GM21528 (cell line): Measurements from ENCODE around the gene MRNIP.

Source experiments
- ATAC-seq: cut with Tn5 transposase; IDR thresholded peaks from one replicate; pipeline ENCODE4 v1.9.1; 2021; ENCODE audit warnings: mild to moderate bottlenecking, moderate library complexity; ENCODE audit not compliant: unreplicated experiment, low FRiP score

MRNIP gene

GRCh38 chr5:179805529-179806249, 52.9 kb downstream of the MRNIP start:
- ATAC-seq: peak; percentile 29

GRCh38 chr5:179805070-179805528, 53.5 kb downstream of the MRNIP start:
- no peak for ATAC-seq

DNA sequence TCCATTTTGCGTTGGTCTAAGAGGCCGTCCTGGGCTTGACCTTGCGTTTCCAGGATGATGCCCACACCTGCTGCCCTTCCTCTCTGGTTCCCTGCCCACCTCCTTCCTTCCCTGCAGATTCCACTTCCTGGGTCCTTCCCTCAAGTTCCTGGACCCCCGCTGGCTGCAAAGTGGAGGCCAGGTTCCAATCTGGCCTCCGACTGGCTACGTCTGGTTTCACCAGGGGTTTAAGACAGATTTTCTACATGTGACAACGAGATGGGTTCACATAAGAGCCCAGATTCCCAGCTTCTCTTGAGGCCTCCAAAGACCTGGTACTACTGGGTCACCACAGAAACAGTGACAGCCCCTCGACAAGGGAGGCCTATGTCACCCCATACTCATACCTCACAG, 54.1 kb downstream of the MRNIP start:
- no peak for ATAC-seq

- ATAC-seq: no peak
Observed at GRCh38 chr5:179803651-179804554, 54.7 kb downstream of the MRNIP start.

GRCh38 chr5:179802950-179803562, 55.6 kb downstream of the MRNIP start:
- no peak for ATAC-seq

- ATAC-seq: no peak
Observed at GRCh38 chr5:179802207-179802883, 56.3 kb downstream of the MRNIP start.

DNA sequence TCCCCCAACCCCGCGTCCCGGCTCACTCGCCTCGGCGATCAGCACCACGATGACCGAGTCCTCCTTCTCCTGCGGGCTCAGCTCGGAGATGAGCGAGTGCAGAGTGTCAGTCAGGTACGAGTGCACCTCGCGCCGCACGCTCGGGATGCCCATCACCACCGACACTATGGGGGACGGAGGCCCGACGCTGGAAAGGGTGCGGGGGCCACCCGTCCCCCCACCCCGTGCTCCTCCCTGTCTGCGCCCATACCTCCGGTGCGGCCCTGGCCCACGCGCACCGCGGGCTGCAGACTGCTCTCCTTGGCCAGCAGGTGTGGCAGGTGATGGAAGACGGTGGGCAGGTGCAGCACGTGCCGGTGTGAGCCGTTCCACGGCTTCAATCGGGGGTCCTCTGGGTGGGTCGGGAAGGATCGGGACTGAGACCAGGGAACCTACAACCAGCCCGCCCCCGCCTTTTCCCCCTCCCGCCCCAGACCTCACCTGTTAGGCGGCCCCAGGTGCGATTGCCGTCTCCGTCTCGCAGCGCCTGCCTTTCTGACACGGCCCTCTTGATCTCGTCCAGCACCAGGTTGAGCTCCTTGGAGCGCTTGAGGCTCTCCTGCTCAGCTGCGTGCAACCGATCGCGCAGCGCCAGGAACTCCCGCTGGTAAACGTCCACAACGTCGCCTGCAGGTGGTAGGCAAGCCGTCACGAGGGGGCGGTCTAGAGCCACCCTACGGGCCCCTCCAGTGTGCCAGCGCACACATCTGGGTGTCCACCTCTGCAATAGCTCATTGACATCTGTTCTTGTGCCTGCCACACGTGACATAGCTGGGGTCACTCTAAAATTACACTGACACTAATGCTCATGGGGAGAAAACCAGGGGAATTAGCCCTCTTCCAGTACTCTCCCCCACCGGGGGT, 57.1 kb downstream of the MRNIP start:
- peak; percentile 30 for ATAC-seq

DNA sequence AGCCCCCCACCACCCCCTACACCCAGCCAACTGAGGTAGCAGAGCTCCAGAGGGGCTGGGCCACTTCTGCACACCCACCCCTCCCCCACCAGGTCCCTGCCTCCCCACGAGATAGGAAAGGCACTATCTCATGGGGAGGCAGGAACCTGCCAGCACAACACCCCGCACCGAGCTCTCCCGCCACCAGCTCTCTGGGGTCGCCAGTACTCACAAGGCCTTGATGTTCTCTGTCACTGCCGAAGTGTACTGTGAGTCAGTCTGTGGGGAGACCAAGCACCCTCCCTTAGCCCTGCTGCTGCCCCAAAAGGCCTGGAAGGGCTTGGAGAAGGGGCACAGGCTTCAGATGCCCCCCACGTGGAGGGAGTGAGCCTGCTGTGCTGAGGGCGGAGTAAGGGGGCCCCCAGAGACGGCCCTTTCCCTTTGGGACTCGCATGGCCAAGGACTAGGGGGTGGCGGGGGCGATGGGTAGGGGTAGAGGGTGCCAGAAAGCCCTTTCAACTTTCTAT, 57.9 kb downstream of the MRNIP start:
- no peak for ATAC-seq

GRCh38 chr5:179800071-179800695, 58.4 kb downstream of the MRNIP start:
- no peak for ATAC-seq

- ATAC-seq: no peak
Observed at GRCh38 chr5:179799644-179799973, 59.0 kb downstream of the MRNIP start.

DNA sequence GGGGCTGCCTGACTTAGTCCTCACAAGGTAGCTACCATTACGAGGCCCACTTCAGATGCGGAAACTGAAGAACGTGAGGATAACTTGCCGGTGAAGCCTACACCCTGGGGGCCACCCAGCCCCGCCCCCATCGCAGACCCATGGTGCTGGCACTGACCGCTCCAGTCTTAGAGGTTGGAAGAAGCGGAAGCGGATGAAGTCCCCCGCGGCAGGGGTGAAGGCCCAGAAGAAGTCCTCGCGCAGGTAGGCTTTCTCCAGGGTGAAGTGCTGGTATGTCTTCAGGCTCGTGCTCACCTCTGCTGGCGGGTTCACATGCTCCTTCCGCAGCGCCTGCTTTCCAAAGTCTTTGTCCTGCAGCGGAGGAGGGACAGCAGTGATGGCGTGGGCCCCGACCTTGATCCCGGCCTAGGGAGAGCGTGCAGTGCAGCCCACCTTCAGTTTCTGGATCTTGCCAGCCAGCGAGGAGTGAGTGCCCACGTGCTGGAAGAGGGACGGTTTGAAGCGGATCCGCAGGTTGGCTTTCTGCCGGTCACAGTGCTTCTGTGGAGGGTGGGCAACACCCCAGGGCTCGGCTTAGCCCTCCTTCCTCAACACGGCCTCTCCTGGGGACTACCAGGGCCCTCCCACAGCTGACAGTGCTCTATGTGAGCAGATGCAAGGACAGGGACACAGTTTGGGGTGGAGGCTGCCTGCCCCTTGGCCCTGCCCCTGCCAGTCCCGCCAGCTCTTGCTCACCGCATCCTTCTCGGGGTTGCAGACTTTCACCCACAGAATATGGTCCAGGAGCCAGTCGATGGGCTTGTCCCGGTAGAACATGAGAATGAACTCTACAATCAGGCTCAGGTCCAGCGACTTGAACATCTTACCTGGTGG, 59.6 kb downstream of the MRNIP start:
- no peak for ATAC-seq

- ATAC-seq: no peak
Observed at GRCh38 chr5:179798144-179798770, 60.4 kb downstream of the MRNIP start.

- ATAC-seq: no peak
Observed at GRCh38 chr5:179797741-179798140, 60.9 kb downstream of the MRNIP start.

DNA sequence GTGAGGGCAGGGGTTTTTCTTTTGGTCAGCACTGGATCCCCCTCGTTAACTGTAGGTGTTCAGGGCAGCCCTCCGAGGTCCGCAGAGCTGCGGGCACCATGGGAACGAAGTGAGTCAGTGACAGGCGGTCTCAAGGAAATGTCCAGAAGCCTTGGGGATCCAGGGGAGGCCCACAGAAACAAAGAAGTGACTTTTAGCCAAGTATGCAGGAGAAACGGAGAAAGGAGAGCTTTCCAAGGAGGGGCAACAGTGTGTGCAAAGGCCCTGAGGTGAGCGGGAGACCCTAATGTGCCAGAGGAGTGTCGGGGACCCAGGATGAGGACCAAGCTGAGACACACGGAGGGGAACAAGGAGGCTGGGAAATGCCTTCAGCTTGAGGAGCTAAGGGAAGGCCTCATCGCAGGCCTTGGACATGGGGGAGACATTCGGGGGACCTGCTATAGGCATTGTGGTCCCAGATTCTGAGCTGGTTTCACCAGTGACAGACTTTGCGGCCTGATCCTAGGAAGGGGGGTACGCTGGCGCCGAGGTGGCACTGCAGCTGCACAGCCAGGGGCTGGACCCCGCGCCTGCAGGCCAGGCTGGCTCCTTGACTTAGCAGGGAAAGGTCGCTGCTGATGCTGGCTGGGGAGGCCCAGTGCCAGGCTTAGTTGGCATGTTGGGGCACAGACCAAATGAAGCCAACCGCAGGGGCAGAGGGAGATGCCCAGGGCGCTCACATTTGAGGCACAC, 61.6 kb downstream of the MRNIP start:
- ATAC-seq: no peak

- peak; percentile 78 for ATAC-seq
Observed at GRCh38 chr5:179795863-179796833, 62.5 kb downstream of the MRNIP start.
